ENCODE data around the gene NCBP2. TPM values are rescaled to one million over a fixed set of nuclear protein-coding genes. Genes with fewer than 3 reads are reported as not detected.

Gene NCBP2
- total RNA-seq, 1 donor from 2014 or later = 79.9 TPM

DNA sequence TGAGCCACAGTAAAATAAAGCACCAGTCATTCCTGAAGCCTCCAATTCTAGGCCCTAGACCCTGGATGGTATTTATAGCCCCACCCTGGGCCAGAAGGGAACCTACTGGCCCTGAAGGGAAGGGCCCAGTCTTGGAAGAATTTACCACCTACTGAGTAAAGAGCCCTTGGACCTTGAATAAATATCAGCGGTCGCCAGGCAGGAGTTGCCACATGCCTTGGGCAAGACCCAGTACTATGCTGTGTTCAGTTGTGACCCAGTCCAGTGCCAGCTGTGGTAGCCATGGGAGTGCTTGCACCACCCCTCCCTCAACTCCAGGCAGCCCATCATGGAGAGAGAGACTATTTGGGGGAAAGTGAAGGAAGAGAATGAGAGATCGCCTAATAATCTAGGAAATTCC lies 27.0 kb downstream of the NCBP2 start:
- H3K27me3 Mint-ChIP-seq = no peaks in the 10 kb centered on the region
- H3K9me3 Mint-ChIP-seq (ENCODE audit: low read depth) = peaks cover 7% of the 10 kb centered on the region
- DNase-seq (ENCODE audit: low spot score, unreplicated experiment) = no peak
- no peaks in the 10 kb centered on the region for H3K4me1 Mint-ChIP-seq (ENCODE audit: low read depth)
- no peak overlapping the region for H3K27ac Mint-ChIP-seq
- peaks cover 27% of the 10 kb centered on the region for H3K36me3 Mint-ChIP-seq (ENCODE audit: insufficient read depth)
- TF ChIP-seq CTCF (IDR thresholded peaks at IDR 0.05; ENCODE audit: unreplicated experiment) = no peak
- no peak overlapping the region for H3K4me3 Mint-ChIP-seq (ENCODE audit: low read depth)

- peak overlapping the region; percentile 53 for H3K27ac Mint-ChIP-seq
- no peaks in the 10 kb centered on the region for H3K27me3 Mint-ChIP-seq
- no peak for DNase-seq (ENCODE audit: low spot score, unreplicated experiment)
Measured at GRCh38 chr3:196914866-196915265, 27.5 kb downstream of the NCBP2 start.

GRCh38 chr3:196903740-196904139 lies 38.6 kb downstream of the NCBP2 start:
- Mint-ChIP-seq H3K4me3 (ENCODE audit: low read depth) (no peak overlapping the region), H3K27me3 (no peaks in the 10 kb centered on the region), H3K4me1 (ENCODE audit: low read depth) (no peaks in the 10 kb centered on the region), H3K9me3 (ENCODE audit: low read depth) (no peaks in the 10 kb centered on the region), H3K36me3 (ENCODE audit: insufficient read depth) (peaks cover 31% of the 10 kb centered on the region), H3K27ac (no peak overlapping the region)
- TF ChIP-seq CTCF (IDR thresholded peaks at IDR 0.05; ENCODE audit: unreplicated experiment) = no peak
- DNase-seq (ENCODE audit: low spot score, unreplicated experiment) = no peak

More at GRCh38 chr3:196914866-196915265, 27.5 kb downstream of the NCBP2 start:
- no peaks in the 10 kb centered on the region for H3K4me1 Mint-ChIP-seq (ENCODE audit: low read depth)
- no peak for TF ChIP-seq CTCF (IDR thresholded peaks at IDR 0.05; ENCODE audit: unreplicated experiment)
- H3K4me3 Mint-ChIP-seq (ENCODE audit: low read depth) = no peak overlapping the region
- peaks cover 7% of the 10 kb centered on the region for H3K9me3 Mint-ChIP-seq (ENCODE audit: low read depth)
- peaks cover 29% of the 10 kb centered on the region for H3K36me3 Mint-ChIP-seq (ENCODE audit: insufficient read depth)

DNA sequence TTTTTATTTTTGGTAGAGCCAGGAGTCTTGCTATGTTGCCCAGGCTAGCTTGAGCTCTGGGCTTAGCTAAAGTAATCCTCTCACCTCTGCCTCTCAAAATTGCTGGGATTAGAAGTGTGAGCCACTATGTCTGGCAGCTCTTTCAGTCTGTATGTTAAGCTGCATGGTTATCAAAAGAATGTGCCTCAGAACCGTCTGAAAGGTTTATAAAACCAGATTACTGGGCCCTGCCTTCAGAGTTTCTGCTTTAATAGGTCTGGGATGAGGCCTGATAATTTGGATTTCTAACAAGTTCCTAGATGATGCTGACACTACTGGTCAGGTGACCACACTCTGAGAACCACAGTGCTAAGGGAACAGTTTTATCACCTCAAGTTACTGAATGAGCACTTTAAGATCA lies 40.0 kb downstream of the NCBP2 start:
- H3K27ac Mint-ChIP-seq = no peak overlapping the region
- no peak overlapping the region for H3K4me3 Mint-ChIP-seq (ENCODE audit: low read depth)
- peaks cover 25% of the 10 kb centered on the region for H3K36me3 Mint-ChIP-seq (ENCODE audit: insufficient read depth)
- no peaks in the 10 kb centered on the region for H3K27me3 Mint-ChIP-seq
- H3K4me1 Mint-ChIP-seq (ENCODE audit: low read depth) = peaks cover 4% of the 10 kb centered on the region
- TF ChIP-seq CTCF (IDR thresholded peaks at IDR 0.05; ENCODE audit: unreplicated experiment) = no peak
- DNase-seq (ENCODE audit: low spot score, unreplicated experiment) = no peak
- H3K9me3 Mint-ChIP-seq (ENCODE audit: low read depth) = no peaks in the 10 kb centered on the region

DNA sequence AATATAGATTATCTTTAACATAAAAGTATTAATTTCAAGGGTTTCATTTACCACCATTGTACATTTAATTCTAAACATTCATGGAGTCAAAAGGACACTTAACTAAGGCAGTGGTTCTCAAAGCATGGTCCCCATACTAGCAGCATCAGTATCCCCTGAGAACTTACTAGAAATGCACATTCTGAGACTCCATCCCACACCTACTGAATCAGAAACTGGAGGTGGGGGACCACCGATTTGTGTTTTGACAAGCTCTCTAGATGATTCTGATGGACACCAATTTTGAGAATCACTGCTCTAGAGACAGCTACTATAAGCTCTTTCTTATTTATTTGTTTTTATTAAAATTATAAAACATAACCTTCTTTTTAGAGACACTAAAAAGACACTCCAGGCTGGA lies 40.6 kb downstream of the NCBP2 start:
- Mint-ChIP-seq H3K27ac (no peak overlapping the region), H3K4me1 (ENCODE audit: low read depth) (peaks cover 7% of the 10 kb centered on the region), H3K9me3 (ENCODE audit: low read depth) (no peaks in the 10 kb centered on the region), H3K27me3 (no peaks in the 10 kb centered on the region), H3K4me3 (ENCODE audit: low read depth) (no peak overlapping the region), H3K36me3 (ENCODE audit: insufficient read depth) (peaks cover 24% of the 10 kb centered on the region)
- DNase-seq (ENCODE audit: low spot score, unreplicated experiment) = no peak
- TF ChIP-seq CTCF (IDR thresholded peaks at IDR 0.05; ENCODE audit: unreplicated experiment) = no peak
